NOMO-1 treated with DMSO at 0.1 percent for 48 hours (cell line): Measurements from ENCODE around the gene ATP2B1.

Experiments used
- DNase-seq: peaks from one replicate; lab custom pipeline; 2025; ENCODE audit not compliant: unreplicated experiment; lab: John Stamatoyannopoulos, UW

Gene ATP2B1

GRCh38 chr12:89662623-89663022 lies 46.0 kb downstream of the ATP2B1 start:
- no peak for DNase-seq

- DNase-seq = no peak
Measured at GRCh38 chr12:89661706-89662330, 46.8 kb downstream of the ATP2B1 start.

GRCh38 chr12:89657739-89658138 lies 50.9 kb downstream of the ATP2B1 start:
- no peak for DNase-seq

GRCh38 chr12:89657066-89657465 lies 51.6 kb downstream of the ATP2B1 start:
- peak; percentile 74 for DNase-seq

GRCh38 chr12:89655841-89656240 lies 52.8 kb downstream of the ATP2B1 start:
- no peak for DNase-seq

GRCh38 chr12:89651192-89651591 lies 57.4 kb downstream of the ATP2B1 start:
- no peak for DNase-seq

GRCh38 chr12:89650239-89650638 lies 58.4 kb downstream of the ATP2B1 start:
- no peak for DNase-seq

GRCh38 chr12:89649820-89650219 lies 58.8 kb downstream of the ATP2B1 start:
- DNase-seq = no peak

- no peak for DNase-seq
Measured at GRCh38 chr12:89649139-89649538, 59.5 kb downstream of the ATP2B1 start.

- DNase-seq = no peak
Measured at GRCh38 chr12:89648211-89648930, 60.3 kb downstream of the ATP2B1 start.

GRCh38 chr12:89645434-89645833 lies 63.2 kb downstream of the ATP2B1 start:
- no peak for DNase-seq

GRCh38 chr12:89642959-89643358 lies 65.7 kb downstream of the ATP2B1 start:
- no peak for DNase-seq

GRCh38 chr12:89636776-89637160 lies 71.9 kb downstream of the ATP2B1 start:
- DNase-seq = no peak

- no peak for DNase-seq
Measured at GRCh38 chr12:89636052-89636775, 72.4 kb downstream of the ATP2B1 start.

GRCh38 chr12:89634508-89634907 lies 74.1 kb downstream of the ATP2B1 start:
- DNase-seq = no peak

GRCh38 chr12:89632778-89633177 lies 75.9 kb downstream of the ATP2B1 start:
- no peak for DNase-seq

GRCh38 chr12:89622115-89622514 lies 86.5 kb downstream of the ATP2B1 start:
- no peak for DNase-seq

- DNase-seq = peak; percentile 32
Measured at GRCh38 chr12:89621521-89621920, 87.1 kb downstream of the ATP2B1 start.

- no peak for DNase-seq
Measured at GRCh38 chr12:89619764-89620163, 88.9 kb downstream of the ATP2B1 start.

- DNase-seq = no peak
Measured at GRCh38 chr12:89618113-89618862, 90.3 kb downstream of the ATP2B1 start.

- no peak for DNase-seq
Measured at GRCh38 chr12:89610366-89610765, 98.3 kb downstream of the ATP2B1 start.
